Motor neuron (in vitro differentiated cells): ENCODE results near the gene TTC21A. TPM values are rescaled to one million over a fixed set of nuclear protein-coding genes. Genes with fewer than 3 reads are reported as not detected.
"Not testable (repeated sequence)": the region's sequence is repeated elsewhere in the genome, so short reads cannot be mapped to it uniquely, and the experiment has no call there.

ENCODE experiments used
- ATAC-seq, 8 experiments: fragments of 200-7000 bp; cut with Tn5 transposase; replicated peaks in 6 of 8; 2 replicates each; pipeline ENCODE4 v1.8.0; 2021; ENCODE audit warnings: mild to moderate bottlenecking in 8 of 8, moderate library complexity in 8 of 8
- H3K27ac ChIP-seq, 2 donors: fragments of 250-450 bp; sonication (Bioruptor Pico); 2 replicates each; pipeline ENCODE4 v1.9.0; 2021; ENCODE audit warnings: antibody characterized with exemption in 2 of 2, mild to moderate bottlenecking in 2 of 2, moderate library complexity in 1 of 2
- H3K4me1 ChIP-seq, 2 donors: fragments of 250-450 bp; sonication (Bioruptor Pico); replicated peaks in 1 of 2; 2 replicates each; pipeline ENCODE4 v1.6.1; 2021; ENCODE audit warnings: antibody characterized with exemption in 2 of 2, mild to moderate bottlenecking in 2 of 2, moderate library complexity in 1 of 2
- H3K4me3 ChIP-seq, 5 donors: fragments of 250-450 bp; sonication (Bioruptor Pico); 2 replicates each; pipeline ENCODE4 v1.9.0; 2021; ENCODE audit warnings: antibody characterized with exemption in 5 of 5, mild to moderate bottlenecking in 5 of 5, moderate library complexity in 4 of 5
- WGBS, 10 experiments: fragments of 450-650 bp; shearing (Covaris generic); methylation state at CpG; one replicate each; pipeline ENCODE4 v1.0.0; 2022; 5-methylcytosine and 5-hydroxymethylcytosine counted together
- in situ Hi-C, 9 experiments: fragments of 400-800 bp; cut with MboI; loops; one replicate each; pipeline ENCODE4 v1.15.0; 2021; ENCODE audit warnings: low sequenced_read_pairs in 9 of 9, low pct_unique_long_range_greater_than_20kb in 2 of 9; ENCODE audit not compliant: unreplicated experiment in 9 of 9
- total RNA-seq, 8 experiments: library from RNA; unstranded; fragments of 300-600 nt; gene quantifications; 2 replicates each; pipeline versions ENCODE4 v1.2.3 to v1.2.4, GENCODE V29; 2022

The TTC21A gene
- total RNA-seq, 8 experiments from 2014 or later, result 1.6 to 7.7 (median 5.1) TPM

GRCh38 chr3:39158148-39158715, 50.8 kb downstream of the TTC21A start:
- in situ Hi-C loops, result no loop called here
- H3K27ac ChIP-seq, result no peak overlapping the region
- WGBS, 10 experiments, result 46 to 52% (median 48%) methylated on average over 4 to 5 of the region's 5 CpGs; no CpG with 5 or more reads in 5 of the 10 experiments
- peak in 1 of 8 experiments; percentile 3 for ATAC-seq
- H3K4me1 ChIP-seq, result no peaks in the 10 kb centered on the region
- no peak overlapping the region for H3K4me3 ChIP-seq

- 33 to 100% (median 76%) methylated on average over 1 to 3 of the region's 3 CpGs; no CpG with 5 or more reads in 1 of the 10 experiments for WGBS, 10 experiments
- in situ Hi-C loops, result no loop called here
Measured at GRCh38 chr3:39164414-39164813, 56.9 kb downstream of the TTC21A start.

GRCh38 chr3:39165518-39165917, 58.0 kb downstream of the TTC21A start:
- Histone ChIP-seq H3K27ac (no peak overlapping the region), H3K4me1 (no peaks in the 10 kb centered on the region), H3K4me3 (no peak overlapping the region)
- ATAC-seq, result peak in 1 of 8 experiments; percentile 59
- 60 to 100% (median 85%) methylated on average over 1 of the region's 1 CpG; no CpG with 5 or more reads in 4 of the 10 experiments for WGBS, 10 experiments
- in situ Hi-C loops, result no loop called here

More at GRCh38 chr3:39164414-39164813, 56.9 kb downstream of the TTC21A start:
- H3K4me3 ChIP-seq, result no peak overlapping the region
- H3K27ac ChIP-seq, result no peak overlapping the region
- H3K4me1 ChIP-seq, result no peaks in the 10 kb centered on the region
- ATAC-seq, result no peak

GRCh38 chr3:39166134-39166710, 58.7 kb downstream of the TTC21A start:
- H3K4me3 ChIP-seq, result no peak overlapping the region
- WGBS, 10 experiments, result 6 to 80% (median 48%) methylated on average over 1 to 3 of the region's 3 CpGs
- in situ Hi-C loops, result no loop called here
- ATAC-seq, result peak in 6 of 8 experiments; percentile 38 to 91 (median 66)
- H3K27ac ChIP-seq, result no peak overlapping the region
- H3K4me1 ChIP-seq, result no peaks in the 10 kb centered on the region

GRCh38 chr3:39166932-39167532, 59.6 kb downstream of the TTC21A start:
- Histone ChIP-seq H3K4me3 (no peak overlapping the region), H3K4me1 (no peaks in the 10 kb centered on the region), H3K27ac (no peak overlapping the region)
- in situ Hi-C loops, result no loop called here
- 0 to 94% (median 81%) methylated on average over 1 of the region's 1 CpG; no CpG with 5 or more reads in 1 of the 10 experiments for WGBS, 10 experiments
- ATAC-seq, result peak in 4 of 8 experiments; percentile 60 to 83 (median 68)

- no peaks in the 10 kb centered on the region for H3K4me1 ChIP-seq
- H3K27ac ChIP-seq, result no peak overlapping the region
- no peak overlapping the region for H3K4me3 ChIP-seq
- WGBS, 10 experiments, result 40 to 100% (median 91%) methylated on average over 1 to 5 of the region's 5 CpGs; no CpG with 5 or more reads in 4 of the 10 experiments
- no peak for ATAC-seq
- in situ Hi-C loops, result no loop called here
Measured at GRCh38 chr3:39168156-39168780, 60.8 kb downstream of the TTC21A start.

GRCh38 chr3:39169712-39170111, 62.2 kb downstream of the TTC21A start:
- no peak overlapping the region for H3K4me3 ChIP-seq
- no peaks in the 10 kb centered on the region for H3K4me1 ChIP-seq
- no peak overlapping the region for H3K27ac ChIP-seq
- no peak for ATAC-seq
- in situ Hi-C loops, result no loop called here
- WGBS, 10 experiments, result 0 to 63% (median 38%) methylated on average over 1 of the region's 1 CpG; no CpG with 5 or more reads in 5 of the 10 experiments

GRCh38 chr3:39170461-39170860, 63.0 kb downstream of the TTC21A start:
- WGBS, 10 experiments, result 44 to 100% (median 71%) methylated on average over 1 to 4 of the region's 4 CpGs; no CpG with 5 or more reads in 2 of the 10 experiments

GRCh38 chr3:39170877-39171276, 63.4 kb downstream of the TTC21A start:
- H3K4me1 ChIP-seq, in situ Hi-C loops, H3K27ac ChIP-seq, H3K4me3 ChIP-seq, ATAC-seq: not testable (repeated sequence)
- 80 to 100% (median 100%) methylated on average over 1 of the region's 6 CpGs; no CpG with 5 or more reads in 5 of the 10 experiments for WGBS, 10 experiments

More at GRCh38 chr3:39170461-39170860, 63.0 kb downstream of the TTC21A start:
- H3K4me1 ChIP-seq, result no peaks in the 10 kb centered on the region
- in situ Hi-C loops, result no loop called here
- H3K27ac ChIP-seq, result no peak overlapping the region
- ATAC-seq, result no peak
- H3K4me3 ChIP-seq, result no peak overlapping the region

GRCh38 chr3:39171860-39172259, 64.4 kb downstream of the TTC21A start:
- in situ Hi-C loops, result no loop called here
- 42 to 80% (median 54%) methylated on average over 1 to 2 of the region's 2 CpGs; no CpG with 5 or more reads in 3 of the 10 experiments for WGBS, 10 experiments
- H3K4me1 ChIP-seq, result no peaks in the 10 kb centered on the region
- no peak overlapping the region for H3K4me3 ChIP-seq
- H3K27ac ChIP-seq, result no peak overlapping the region
- ATAC-seq, result no peak

GRCh38 chr3:39173318-39174125, 66.0 kb downstream of the TTC21A start:
- Histone ChIP-seq H3K4me1 (peaks cover 5 to 9% of the 10 kb centered on the region in 2 donors), H3K4me3 (no peak overlapping the region), H3K27ac (no peak overlapping the region)
- in situ Hi-C loops, result no loop called here
- no peak for ATAC-seq
- WGBS, 10 experiments, result 0 to 78% (median 45%) methylated on average over 1 to 2 of the region's 2 CpGs; no CpG with 5 or more reads in 2 of the 10 experiments

- peaks cover 21 to 22% of the 10 kb centered on the region in 2 donors for H3K4me1 ChIP-seq
- no peak overlapping the region for H3K27ac ChIP-seq
- no peak for ATAC-seq
- WGBS, 10 experiments, result 77 to 100% (median 90%) methylated on average over 1 to 6 of the region's 6 CpGs; no CpG with 5 or more reads in 1 of the 10 experiments
- in situ Hi-C loops, result no loop called here
- H3K4me3 ChIP-seq, result no peak overlapping the region
Measured at GRCh38 chr3:39176025-39176714, 68.7 kb downstream of the TTC21A start.
